ENCODE measurements around the gene TPBGL.

TPBGL gene

GRCh38 chr11:75244052-75244814 is 3.7 kb downstream of the TPBGL start:
- in situ Hi-C loops (cut with MboI; ENCODE audit: low sequenced_read_pairs), result loop anchor here (10.0 kb wide), 1 partner anchor 319 kb away; no protein-coding TSS in a partner anchor

GRCh38 chr11:75245356-75246005 is 4.9 kb downstream of the TPBGL start:
- in situ Hi-C loops (cut with MboI; ENCODE audit: low sequenced_read_pairs), result loop anchor here (10.0 kb wide), 1 partner anchor 321 kb away; no protein-coding TSS in a partner anchor

- in situ Hi-C loops (cut with MboI; ENCODE audit: low sequenced_read_pairs), result loop anchor here (10.0 kb wide), 1 partner anchor 321 kb away; no protein-coding TSS in a partner anchor
Measured at GRCh38 chr11:75246006-75246670, 5.6 kb downstream of the TPBGL start.

GRCh38 chr11:75246671-75247350 is 6.2 kb downstream of the TPBGL start:
- in situ Hi-C loops (cut with MboI; ENCODE audit: low sequenced_read_pairs), result loop anchor here (10.0 kb wide), 1 partner anchor 322 kb away; no protein-coding TSS in a partner anchor

DNA sequence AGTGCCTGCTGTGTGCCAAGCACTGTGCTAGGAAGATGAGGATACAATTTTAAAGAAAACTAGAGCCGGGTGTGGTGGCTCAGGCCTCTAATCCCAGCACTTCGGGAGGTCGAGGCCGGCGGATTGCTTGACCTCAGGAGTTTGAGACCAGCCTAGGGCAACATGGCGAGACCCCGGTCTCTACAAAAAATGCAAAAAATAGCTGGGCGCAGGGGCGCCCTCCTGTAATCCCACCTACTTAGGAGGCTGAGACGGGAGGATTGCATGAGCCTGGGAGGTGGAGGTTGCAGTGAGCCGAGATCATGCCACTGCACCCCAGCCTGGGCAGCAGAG is 8.3 kb downstream of the TPBGL start:
- in situ Hi-C loops (cut with MboI; ENCODE audit: low sequenced_read_pairs), result loop anchor here (10.0 kb wide), 1 partner anchor 324 kb away; no protein-coding TSS in a partner anchor

- in situ Hi-C loops (cut with MboI; ENCODE audit: low sequenced_read_pairs), result loop anchor here (10.0 kb wide), 1 partner anchor 325 kb away; no protein-coding TSS in a partner anchor
Measured at GRCh38 chr11:75249704-75250103, 9.1 kb downstream of the TPBGL start.

DNA sequence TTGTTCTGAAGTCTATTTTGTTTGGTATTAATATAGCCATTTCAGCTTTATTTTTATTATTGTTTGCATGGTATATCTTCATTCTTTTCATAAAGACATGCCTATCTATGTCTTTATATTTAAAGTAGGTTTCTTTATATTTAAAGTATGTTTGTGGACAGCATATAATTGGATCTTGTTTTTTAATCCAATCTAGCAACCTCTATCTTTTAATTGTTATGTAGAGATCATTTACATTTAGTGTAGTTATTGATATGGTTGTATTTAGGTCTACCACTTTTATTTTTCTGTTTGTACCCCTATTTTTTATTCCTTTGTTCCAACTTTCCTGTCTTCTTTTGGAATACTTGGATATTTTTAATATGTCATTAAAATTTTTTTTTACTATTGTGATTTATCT is 13.8 kb downstream of the TPBGL start:
- in situ Hi-C loops (cut with MboI; ENCODE audit: low sequenced_read_pairs), result no loop called here

- in situ Hi-C loops (cut with MboI; ENCODE audit: low sequenced_read_pairs), result no loop called here
Measured at GRCh38 chr11:75260396-75261170, 20.0 kb downstream of the TPBGL start.

DNA sequence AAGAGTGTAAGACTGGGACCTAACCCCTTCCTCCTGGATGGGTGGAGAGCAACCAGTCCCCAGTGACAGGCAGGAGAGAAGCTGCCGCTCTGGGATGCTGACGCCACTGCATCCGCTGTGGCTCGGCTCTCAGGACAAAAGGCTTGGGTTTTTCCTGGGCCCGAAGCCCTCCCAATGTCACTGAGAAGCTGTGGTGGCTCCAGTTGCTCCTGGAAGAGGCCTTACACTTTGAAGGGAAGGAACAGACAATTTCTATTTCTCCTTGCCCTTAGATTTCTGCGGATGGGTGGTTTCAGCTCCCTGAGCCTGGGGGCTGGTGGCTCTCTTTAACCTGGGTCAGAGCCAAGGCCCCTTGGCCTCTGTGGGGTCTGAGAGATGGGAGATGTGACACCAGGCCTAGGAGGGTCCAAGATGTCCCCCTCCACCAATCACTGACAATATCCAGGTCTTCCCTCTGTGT is 21.4 kb downstream of the TPBGL start:
- in situ Hi-C loops (cut with MboI; ENCODE audit: low sequenced_read_pairs), result no loop called here

DNA sequence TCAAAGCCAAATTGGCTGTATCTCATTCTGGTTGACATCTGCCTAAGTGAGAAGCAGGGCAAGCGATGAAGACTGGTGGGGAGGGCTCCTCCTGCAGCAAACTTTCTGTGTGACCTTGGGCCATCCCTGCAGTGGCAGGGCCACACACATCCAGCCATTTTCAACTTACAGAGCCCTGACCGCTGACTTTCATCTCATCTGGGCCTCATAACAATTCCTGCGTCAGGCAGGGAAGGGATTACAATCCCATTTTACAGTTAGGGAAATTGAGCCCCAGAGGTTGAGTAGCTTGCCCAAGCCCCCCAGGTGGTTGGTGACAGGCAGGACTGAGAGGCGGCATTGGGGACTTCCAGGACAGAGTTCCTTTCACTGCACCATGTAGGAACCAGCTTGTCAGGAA is 21.9 kb downstream of the TPBGL start:
- in situ Hi-C loops (cut with MboI; ENCODE audit: low sequenced_read_pairs), result no loop called here

GRCh38 chr11:75262961-75263852 is 22.6 kb downstream of the TPBGL start:
- in situ Hi-C loops (cut with MboI; ENCODE audit: low sequenced_read_pairs), result no loop called here

GRCh38 chr11:75263944-75264349 is 23.4 kb downstream of the TPBGL start:
- in situ Hi-C loops (cut with MboI; ENCODE audit: low sequenced_read_pairs), result no loop called here

DNA sequence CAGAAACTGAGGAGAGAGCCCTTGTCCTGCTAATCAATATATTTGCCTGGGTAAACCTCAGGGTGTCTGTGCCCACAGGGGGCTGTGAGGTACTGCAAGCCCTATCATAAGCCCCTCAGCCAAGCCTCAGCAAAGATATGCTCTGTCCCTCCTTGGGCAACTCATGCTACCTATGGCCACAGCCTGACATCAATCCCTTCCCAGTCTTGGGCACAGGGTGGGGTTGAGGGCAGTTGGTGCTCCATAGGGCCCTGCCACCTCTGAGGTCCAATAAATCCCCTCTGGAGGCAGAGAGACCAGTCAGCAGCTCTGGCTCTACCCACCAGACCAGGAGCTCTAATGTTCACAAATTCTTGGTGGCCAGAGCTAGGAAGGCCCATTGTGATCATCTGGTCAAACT is 23.8 kb downstream of the TPBGL start:
- in situ Hi-C loops (cut with MboI; ENCODE audit: low sequenced_read_pairs), result no loop called here

- in situ Hi-C loops (cut with MboI; ENCODE audit: low sequenced_read_pairs), result no loop called here
Measured at GRCh38 chr11:75264971-75265370, 24.4 kb downstream of the TPBGL start.

DNA sequence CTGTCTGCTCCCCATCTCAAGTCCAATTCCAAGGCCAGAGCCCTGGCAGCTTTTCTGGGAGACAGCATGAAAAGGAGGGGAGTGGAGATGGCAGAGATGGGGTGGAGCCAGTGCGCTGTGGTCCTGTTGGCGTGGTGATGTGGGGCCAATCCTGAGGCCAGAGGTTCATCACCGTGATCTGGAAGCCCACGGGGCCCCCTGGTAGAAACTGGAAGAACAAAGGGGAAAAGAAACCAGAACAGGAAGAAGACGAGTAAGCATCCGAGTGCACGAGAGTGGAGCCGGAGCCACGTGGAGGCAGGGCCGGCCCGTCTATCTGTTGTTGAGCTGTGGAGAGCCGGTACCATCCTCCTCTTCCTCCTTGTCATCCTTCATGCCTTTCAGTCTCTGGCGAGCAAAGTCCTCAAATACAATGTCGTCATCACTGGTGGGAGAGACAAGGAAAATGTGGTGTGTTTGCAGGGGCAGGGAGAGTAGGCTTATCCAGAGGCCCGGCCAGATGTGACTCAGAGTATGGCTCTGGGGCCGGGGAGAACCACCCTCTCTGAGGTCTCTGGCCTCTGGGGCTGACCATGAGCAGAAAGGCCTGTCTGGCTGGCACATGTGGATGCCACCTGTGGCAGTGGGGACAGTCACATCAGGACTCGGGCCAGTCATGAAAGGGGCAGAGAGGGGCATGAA is 25.4 kb downstream of the TPBGL start:
- in situ Hi-C loops (cut with MboI; ENCODE audit: low sequenced_read_pairs), result no loop called here

DNA sequence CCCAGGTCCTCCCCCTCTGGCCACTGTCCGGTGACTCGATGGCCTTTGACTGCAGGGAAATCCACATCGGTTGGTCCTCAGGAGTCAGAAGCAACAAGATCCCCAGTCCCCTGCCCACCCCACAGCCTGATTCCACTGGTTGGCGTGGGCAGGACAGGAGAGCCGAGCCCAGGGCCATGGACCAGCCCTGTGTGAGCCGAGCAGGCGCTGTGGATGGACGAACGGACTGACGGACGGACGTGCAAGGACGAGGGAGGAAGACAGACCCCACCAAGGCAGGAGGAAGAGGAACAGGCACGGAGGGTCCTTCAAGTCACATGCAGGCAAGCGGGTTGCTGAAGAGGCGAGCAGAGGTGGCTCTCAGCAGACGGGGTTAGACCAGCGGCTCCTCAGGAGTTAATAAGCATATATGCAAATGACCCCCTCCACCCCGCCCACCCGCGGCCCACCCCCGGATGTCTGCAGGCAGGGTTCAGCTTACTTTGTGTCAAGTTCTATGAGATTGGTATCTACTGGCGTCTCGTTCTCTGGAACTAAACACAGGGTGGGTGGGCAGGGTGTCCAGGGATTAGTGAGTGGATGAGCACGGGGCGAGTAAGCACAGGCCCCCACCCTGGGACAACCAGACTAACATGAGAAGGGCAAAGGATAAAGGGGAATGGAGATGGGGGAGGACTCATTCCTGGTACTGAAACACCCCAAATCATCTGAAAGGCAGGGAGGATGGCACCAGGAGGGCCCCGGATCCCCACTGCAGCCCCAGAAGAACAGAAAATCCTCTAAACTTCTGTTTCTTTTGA is 26.8 kb downstream of the TPBGL start:
- in situ Hi-C loops (cut with MboI; ENCODE audit: low sequenced_read_pairs), result no loop called here

DNA sequence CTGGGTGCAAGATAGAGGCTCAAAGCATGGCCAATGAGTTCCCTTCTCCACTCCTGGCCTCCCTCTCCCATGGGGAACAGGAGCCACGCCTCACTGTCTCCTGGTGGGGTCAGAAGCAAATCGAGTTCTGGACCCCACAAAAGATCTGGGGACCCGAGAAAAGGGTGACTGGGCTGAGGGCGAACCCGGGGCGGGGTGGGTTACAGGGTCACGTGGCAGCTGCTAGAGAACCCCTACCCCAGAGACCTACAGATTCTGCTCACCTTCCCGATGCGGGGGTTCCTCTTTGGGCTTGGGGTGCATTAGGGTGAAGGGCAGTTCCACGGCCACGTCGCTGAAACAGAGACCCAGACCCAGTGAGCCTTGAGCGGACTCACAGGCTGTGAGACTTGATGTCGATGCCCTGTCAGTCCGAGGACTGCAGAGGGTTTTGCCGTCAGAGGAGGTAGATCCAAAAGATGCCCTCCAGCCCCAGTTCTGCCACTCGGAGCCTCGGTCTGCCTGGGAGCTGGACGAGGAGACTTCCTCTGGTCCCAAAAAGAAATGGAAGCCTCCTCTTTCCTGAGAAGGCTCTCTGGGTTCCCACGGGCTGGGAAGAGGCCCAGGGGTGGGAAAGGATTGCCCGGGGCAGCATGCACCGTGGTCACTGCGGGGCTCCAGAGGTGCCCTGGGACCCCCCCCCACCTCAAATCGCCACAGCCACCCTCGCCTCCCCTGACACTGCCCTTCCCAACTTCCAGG is 28.2 kb downstream of the TPBGL start:
- in situ Hi-C loops (cut with MboI; ENCODE audit: low sequenced_read_pairs), result no loop called here
